ENCODE measurements around the gene SLC35A5. TPM values are rescaled to one million over a fixed set of nuclear protein-coding genes. Genes with fewer than 3 reads are reported as not detected.

SLC35A5 gene
- total RNA-seq, 1 donor from 2014 or later, result 26.1 TPM

DNA sequence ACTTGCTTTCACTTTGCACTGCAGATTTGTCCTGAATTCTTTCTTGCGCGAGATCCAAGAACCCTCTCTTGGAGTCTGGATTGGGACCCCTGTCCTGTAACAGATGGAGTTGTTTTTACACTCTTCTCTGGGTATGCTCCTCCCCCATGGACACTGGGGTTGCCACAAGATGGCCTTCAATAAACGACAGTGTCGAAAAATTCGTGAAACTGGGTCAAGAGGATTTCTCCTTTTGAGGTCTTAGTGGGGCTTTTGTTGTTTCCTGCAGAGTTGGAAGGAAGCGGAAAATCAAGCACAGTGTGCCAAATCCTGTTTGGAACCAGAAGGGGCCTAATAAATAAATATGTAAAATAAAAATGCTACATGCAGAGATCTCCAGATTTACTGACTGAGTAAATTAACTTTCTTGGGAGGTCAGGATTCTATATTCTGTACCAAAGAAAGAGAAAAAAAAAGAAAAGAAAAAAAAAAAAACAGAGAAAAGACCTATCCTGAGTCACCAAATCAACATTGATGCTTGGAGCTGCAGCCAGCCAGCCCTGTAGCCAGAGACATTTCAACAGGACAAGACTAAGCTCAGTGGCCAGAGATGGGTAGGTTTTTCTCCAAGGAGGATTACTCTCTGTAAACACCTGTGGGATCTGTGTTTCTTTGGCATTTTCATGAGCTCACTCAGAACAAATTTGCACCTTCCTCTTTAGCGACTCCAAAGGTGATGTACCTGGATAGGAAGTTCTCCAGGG, 54.3 kb downstream of the SLC35A5 start:
- no peak overlapping the region for H3K9ac ChIP-seq (ENCODE audit: low read length)
- H3K4me1 ChIP-seq (ENCODE audit: insufficient read depth, low read length), result peaks cover 8% of the 10 kb centered on the region
- Mint-ChIP-seq H3K27me3 (ENCODE audit: low read depth, unreplicated experiment) (no peaks in the 10 kb centered on the region), H3K27ac (ENCODE audit: unreplicated experiment) (no peak overlapping the region), H3K4me3 (ENCODE audit: unreplicated experiment) (no peak overlapping the region), H3K9me3 (ENCODE audit: unreplicated experiment) (no peaks in the 10 kb centered on the region), H3K4me1 (ENCODE audit: low read depth, unreplicated experiment) (peaks cover 5% of the 10 kb centered on the region), H3K36me3 (ENCODE audit: low read depth, unreplicated experiment) (peaks cover 23% of the 10 kb centered on the region)
- H2AFZ ChIP-seq (ENCODE audit: low read depth, low read length), result no peak overlapping the region
- FAIRE-seq, result no peak
- peaks cover 1% of the 10 kb centered on the region for H3K9me3 ChIP-seq (ENCODE audit: insufficient read depth, low read depth, low read length)
- peaks cover 2% of the 10 kb centered on the region for H3K79me2 ChIP-seq (ENCODE audit: insufficient read depth, low read length)
- H4K20me1 ChIP-seq (ENCODE audit: insufficient read depth, low read length), result no peaks in the 10 kb centered on the region
- no peaks in the 10 kb centered on the region for H3K27me3 ChIP-seq (ENCODE audit: insufficient read depth, low read length)
- peaks cover 65% of the 10 kb centered on the region for H3K36me3 ChIP-seq (ENCODE audit: insufficient read depth, low read length)
- H3K27ac ChIP-seq (ENCODE audit: low read depth, low read length), result no peak overlapping the region
- TF ChIP-seq, protein P1, sequence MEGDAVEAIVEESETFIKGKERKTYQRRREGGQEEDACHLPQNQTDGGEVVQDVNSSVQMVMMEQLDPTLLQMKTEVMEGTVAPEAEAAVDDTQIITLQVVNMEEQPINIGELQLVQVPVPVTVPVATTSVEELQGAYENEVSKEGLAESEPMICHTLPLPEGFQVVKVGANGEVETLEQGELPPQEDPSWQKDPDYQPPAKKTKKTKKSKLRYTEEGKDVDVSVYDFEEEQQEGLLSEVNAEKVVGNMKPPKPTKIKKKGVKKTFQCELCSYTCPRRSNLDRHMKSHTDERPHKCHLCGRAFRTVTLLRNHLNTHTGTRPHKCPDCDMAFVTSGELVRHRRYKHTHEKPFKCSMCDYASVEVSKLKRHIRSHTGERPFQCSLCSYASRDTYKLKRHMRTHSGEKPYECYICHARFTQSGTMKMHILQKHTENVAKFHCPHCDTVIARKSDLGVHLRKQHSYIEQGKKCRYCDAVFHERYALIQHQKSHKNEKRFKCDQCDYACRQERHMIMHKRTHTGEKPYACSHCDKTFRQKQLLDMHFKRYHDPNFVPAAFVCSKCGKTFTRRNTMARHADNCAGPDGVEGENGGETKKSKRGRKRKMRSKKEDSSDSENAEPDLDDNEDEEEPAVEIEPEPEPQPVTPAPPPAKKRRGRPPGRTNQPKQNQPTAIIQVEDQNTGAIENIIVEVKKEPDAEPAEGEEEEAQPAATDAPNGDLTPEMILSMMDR (IDR thresholded peaks at IDR 0.05; ENCODE audit: insufficient read depth, low read depth, low read length), result no peak
- no peak for TF ChIP-seq EZH2 (IDR thresholded peaks at IDR 0.05; ENCODE audit: insufficient read depth, low read length)
- H3K4me2 ChIP-seq (ENCODE audit: low read length), result no peak overlapping the region
- no peak for DNase-seq (ENCODE audit: low read depth)
- no peak overlapping the region for H3K4me3 ChIP-seq (ENCODE audit: insufficient read depth, low read depth, low read length)

DNA sequence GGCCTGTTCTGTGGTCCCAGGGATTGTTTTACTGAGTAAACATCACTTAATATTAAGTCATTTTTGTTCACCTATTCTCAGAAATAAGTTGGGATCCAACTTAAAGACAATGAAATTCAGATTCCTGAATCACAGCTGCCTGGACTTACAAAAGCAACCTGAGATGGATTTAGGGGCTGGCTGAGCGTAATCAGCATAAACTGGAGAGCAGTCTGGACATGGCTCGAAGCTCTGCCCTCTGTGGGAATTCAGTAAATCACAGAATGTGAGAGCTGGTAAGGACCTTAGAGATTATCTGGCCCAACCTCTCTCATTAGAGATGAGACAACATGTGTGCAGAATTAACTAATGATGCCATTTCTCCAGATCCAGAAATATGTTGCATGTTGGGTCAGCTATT, 55.4 kb downstream of the SLC35A5 start:
- Mint-ChIP-seq H3K9me3 (ENCODE audit: unreplicated experiment) (no peaks in the 10 kb centered on the region), H3K4me3 (ENCODE audit: unreplicated experiment) (no peak overlapping the region), H3K36me3 (ENCODE audit: low read depth, unreplicated experiment) (peaks cover 26% of the 10 kb centered on the region), H3K27ac (ENCODE audit: unreplicated experiment) (no peak overlapping the region), H3K27me3 (ENCODE audit: low read depth, unreplicated experiment) (no peaks in the 10 kb centered on the region), H3K4me1 (ENCODE audit: low read depth, unreplicated experiment) (peaks cover 5% of the 10 kb centered on the region)
- Histone ChIP-seq H3K4me1 (ENCODE audit: insufficient read depth, low read length) (peaks cover 8% of the 10 kb centered on the region), H3K27me3 (ENCODE audit: insufficient read depth, low read length) (no peaks in the 10 kb centered on the region), H2AFZ (ENCODE audit: low read depth, low read length) (no peak overlapping the region), H3K9ac (ENCODE audit: low read length) (no peak overlapping the region), H3K79me2 (ENCODE audit: insufficient read depth, low read length) (peaks cover 13% of the 10 kb centered on the region), H3K4me2 (ENCODE audit: low read length) (no peak overlapping the region), H3K36me3 (ENCODE audit: insufficient read depth, low read length) (peaks cover 63% of the 10 kb centered on the region), H3K9me3 (ENCODE audit: insufficient read depth, low read depth, low read length) (peaks cover 5% of the 10 kb centered on the region), H4K20me1 (ENCODE audit: insufficient read depth, low read length) (no peaks in the 10 kb centered on the region), H3K4me3 (ENCODE audit: insufficient read depth, low read depth, low read length) (no peak overlapping the region), H3K27ac (ENCODE audit: low read depth, low read length) (no peak overlapping the region)
- TF ChIP-seq, protein P1 (IDR thresholded peaks at IDR 0.05; ENCODE audit: insufficient read depth, low read depth, low read length), result no peak
- TF ChIP-seq EZH2 (IDR thresholded peaks at IDR 0.05; ENCODE audit: insufficient read depth, low read length), result no peak
- DNase-seq (ENCODE audit: low read depth) (no peak), FAIRE-seq (no peak)

DNA sequence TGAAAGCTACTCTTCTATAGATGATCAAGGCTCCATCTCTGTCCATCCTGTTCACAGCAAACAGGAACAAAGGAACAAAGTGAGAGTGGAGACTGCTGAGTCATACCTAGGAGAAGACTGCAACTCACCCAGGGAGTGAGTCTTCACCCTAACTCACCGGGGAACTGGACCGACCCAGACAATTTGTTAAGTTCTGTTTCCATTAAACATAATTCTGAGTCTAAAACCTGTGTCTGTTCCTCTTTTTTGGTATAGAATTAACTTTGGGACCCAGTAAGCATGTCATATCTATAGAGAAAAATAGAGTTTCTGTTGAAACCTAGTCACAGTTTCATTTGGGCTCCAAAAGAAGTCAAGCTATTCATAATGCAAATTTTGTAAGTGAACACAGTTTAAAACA, 57.5 kb downstream of the SLC35A5 start:
- FAIRE-seq, result peak; percentile 94
- peak overlapping the region; percentile 59 for H3K27ac ChIP-seq (ENCODE audit: low read depth, low read length)
- no peaks in the 10 kb centered on the region for H3K27me3 Mint-ChIP-seq (ENCODE audit: low read depth, unreplicated experiment)
- H3K4me3 ChIP-seq (ENCODE audit: insufficient read depth, low read depth, low read length), result no peak overlapping the region
- peaks cover 11% of the 10 kb centered on the region for H3K4me1 ChIP-seq (ENCODE audit: insufficient read depth, low read length)
- no peak overlapping the region for H3K4me3 Mint-ChIP-seq (ENCODE audit: unreplicated experiment)
- TF ChIP-seq EZH2 (IDR thresholded peaks at IDR 0.05; ENCODE audit: insufficient read depth, low read length), result no peak
- TF ChIP-seq, protein P1 (IDR thresholded peaks at IDR 0.05; ENCODE audit: insufficient read depth, low read depth, low read length), result no peak
- H3K27me3 ChIP-seq (ENCODE audit: insufficient read depth, low read length), result no peaks in the 10 kb centered on the region
- H3K79me2 ChIP-seq (ENCODE audit: insufficient read depth, low read length), result peaks cover 14% of the 10 kb centered on the region
- no peaks in the 10 kb centered on the region for H4K20me1 ChIP-seq (ENCODE audit: insufficient read depth, low read length)
- peaks cover 7% of the 10 kb centered on the region for H3K4me1 Mint-ChIP-seq (ENCODE audit: low read depth, unreplicated experiment)
- no peak overlapping the region for H2AFZ ChIP-seq (ENCODE audit: low read depth, low read length)
- H3K9ac ChIP-seq (ENCODE audit: low read length), result peak overlapping the region; percentile 3
- H3K36me3 ChIP-seq (ENCODE audit: insufficient read depth, low read length), result peaks cover 55% of the 10 kb centered on the region
- H3K9me3 ChIP-seq (ENCODE audit: insufficient read depth, low read depth, low read length), result peaks cover 5% of the 10 kb centered on the region
- peak overlapping the region; percentile 5 for H3K4me2 ChIP-seq (ENCODE audit: low read length)
- no peaks in the 10 kb centered on the region for H3K9me3 Mint-ChIP-seq (ENCODE audit: unreplicated experiment)
- DNase-seq (ENCODE audit: low read depth), result no peak
- H3K36me3 Mint-ChIP-seq (ENCODE audit: low read depth, unreplicated experiment), result peaks cover 26% of the 10 kb centered on the region
- peak overlapping the region; percentile 15 for H3K27ac Mint-ChIP-seq (ENCODE audit: unreplicated experiment)

Data from astrocyte (in vitro differentiated cells and primary cell).